Neural progenitor cell (in vitro differentiated cells): ENCODE data around the gene ATP6V0E2.

Source experiments
- EZH2 ChIP-seq: fragments of 200-600 bp; sonication (generic); IDR thresholded peaks from 2 replicates; pipeline ENCODE4 v1.6.1; 2017; ENCODE audit warnings: antibody characterized with exemption, mild to moderate bottlenecking, moderate library complexity
- EZH2phosphoT487 ChIP-seq: fragments of 200-600 bp; sonication (generic); IDR thresholded peaks from 2 replicates; pipeline ENCODE4 v1.6.1; 2017; ENCODE audit warnings: antibody characterized with exemption
- TF ChIP-seq, protein P1 (sequence below): fragments of 200-600 bp; sonication (generic); IDR thresholded peaks from 2 replicates; pipeline ENCODE4 v1.5.1; 2017; ENCODE audit warnings: antibody characterized with exemption, mild to moderate bottlenecking

GRCh38 chr7:149846436-149847046 is 27.2 kb upstream of the ATP6V0E2 start:
- TF ChIP-seq, protein P1, sequence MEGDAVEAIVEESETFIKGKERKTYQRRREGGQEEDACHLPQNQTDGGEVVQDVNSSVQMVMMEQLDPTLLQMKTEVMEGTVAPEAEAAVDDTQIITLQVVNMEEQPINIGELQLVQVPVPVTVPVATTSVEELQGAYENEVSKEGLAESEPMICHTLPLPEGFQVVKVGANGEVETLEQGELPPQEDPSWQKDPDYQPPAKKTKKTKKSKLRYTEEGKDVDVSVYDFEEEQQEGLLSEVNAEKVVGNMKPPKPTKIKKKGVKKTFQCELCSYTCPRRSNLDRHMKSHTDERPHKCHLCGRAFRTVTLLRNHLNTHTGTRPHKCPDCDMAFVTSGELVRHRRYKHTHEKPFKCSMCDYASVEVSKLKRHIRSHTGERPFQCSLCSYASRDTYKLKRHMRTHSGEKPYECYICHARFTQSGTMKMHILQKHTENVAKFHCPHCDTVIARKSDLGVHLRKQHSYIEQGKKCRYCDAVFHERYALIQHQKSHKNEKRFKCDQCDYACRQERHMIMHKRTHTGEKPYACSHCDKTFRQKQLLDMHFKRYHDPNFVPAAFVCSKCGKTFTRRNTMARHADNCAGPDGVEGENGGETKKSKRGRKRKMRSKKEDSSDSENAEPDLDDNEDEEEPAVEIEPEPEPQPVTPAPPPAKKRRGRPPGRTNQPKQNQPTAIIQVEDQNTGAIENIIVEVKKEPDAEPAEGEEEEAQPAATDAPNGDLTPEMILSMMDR, result no peak
- TF ChIP-seq EZH2, result no peak
- TF ChIP-seq EZH2phosphoT487, result no peak
